ENCODE results near the gene PLB1. TPM values are rescaled to one million over a fixed set of nuclear protein-coding genes. Genes with fewer than 3 reads are reported as not detected.

The PLB1 gene
- total and polyA plus RNA-seq, 8 donors = 0.45 to 18.8 (median 3.4) TPM

GRCh38 chr2:28608500-28609424, 112.9 kb downstream of the PLB1 start:
- no peak for DNase-seq

GRCh38 chr2:28610583-28611201, 114.8 kb downstream of the PLB1 start:
- 51 to 71% (median 68%) methylated on average over 8 of the region's 8 CpGs for WGBS, 5 donors
- H3K4me3 ChIP-seq = no peak overlapping the region

More at GRCh38 chr2:28608500-28609424, 112.9 kb downstream of the PLB1 start:
- Histone ChIP-seq H3K4me3 (no peak overlapping the region), H3K36me3 (no peaks in the 10 kb centered on the region), H3K4me1 (peaks cover under 1 to 44% (median 20%) of the 10 kb centered on the region in 4 donors), H3K27ac (peak overlapping the region in 3 of 5 donors; percentile 62 to 83 (median 64)), H3K27me3 (no peaks in the 10 kb centered on the region), H3K9me3 (no peaks in the 10 kb centered on the region)
- intact Hi-C loops (cut with DNase I; ENCODE audit: low total_unique reads) = no loop called here
- TF ChIP-seq POLR2A (IDR thresholded peaks at IDR 0.05) (no peak), EP300 (IDR thresholded peaks at IDR 0.05) (no peak), POLR2AphosphoS5 (IDR thresholded peaks at IDR 0.05) (no peak), CTCF (IDR thresholded peaks at IDR 0.05) (no peak)
- 83 to 93% (median 89%) methylated on average over 7 of the region's 7 CpGs for WGBS, 5 donors

DNA sequence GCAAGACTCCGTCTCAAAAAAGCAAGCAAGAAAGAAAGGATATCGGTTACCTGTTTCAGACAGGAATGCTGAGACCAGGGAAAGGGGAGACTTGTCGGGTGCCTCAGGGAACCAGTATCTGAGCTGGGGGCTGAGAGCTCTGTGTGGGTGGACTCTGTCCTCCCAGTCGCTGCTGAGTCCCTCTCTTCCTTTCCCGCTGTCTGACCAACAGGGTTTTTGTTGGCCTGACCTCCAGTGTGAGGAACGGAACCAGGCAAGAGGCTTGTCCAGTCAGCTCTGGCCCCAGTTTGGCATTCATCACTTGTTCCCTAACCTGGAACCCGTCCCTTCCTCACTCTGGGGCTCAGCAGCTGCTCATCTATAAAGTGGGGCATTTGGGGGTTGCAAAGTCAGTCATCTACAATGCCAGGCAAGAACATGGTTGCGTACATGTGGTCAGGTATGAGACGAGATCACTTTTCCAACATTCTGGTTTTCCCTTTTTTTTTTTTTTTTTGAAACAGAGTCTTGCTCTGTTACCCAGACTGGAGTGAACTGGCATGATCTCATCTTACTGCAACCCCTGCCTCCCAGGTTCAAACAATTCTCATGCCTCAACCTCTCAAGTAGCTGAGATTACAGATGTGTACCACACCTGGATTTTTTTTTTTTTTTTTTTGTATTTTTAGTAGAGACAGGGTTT, 116.4 kb downstream of the PLB1 start:
- H3K27me3 ChIP-seq = no peaks in the 10 kb centered on the region
- intact Hi-C loops (cut with DNase I; ENCODE audit: low total_unique reads) = no loop called here
- H3K36me3 ChIP-seq = no peaks in the 10 kb centered on the region
- no peak for DNase-seq
- WGBS, 5 donors = 91 to 97% (median 92%) methylated on average over 8 to 9 of the region's 9 CpGs
- no peak overlapping the region for H3K4me3 ChIP-seq
- H3K27ac ChIP-seq = no peak overlapping the region
- no peaks in the 10 kb centered on the region for H3K9me3 ChIP-seq
- no peak for TF ChIP-seq POLR2AphosphoS5 (IDR thresholded peaks at IDR 0.05)
- no peak for TF ChIP-seq EP300 (IDR thresholded peaks at IDR 0.05)
- TF ChIP-seq POLR2A (IDR thresholded peaks at IDR 0.05) = no peak
- peaks cover 0 to 38% (median 15%) of the 10 kb centered on the region in 4 donors for H3K4me1 ChIP-seq

More at GRCh38 chr2:28610583-28611201, 114.8 kb downstream of the PLB1 start:
- peak overlapping the region in 1 of 5 donors; percentile 25 for H3K27ac ChIP-seq
- H3K27me3 ChIP-seq = no peaks in the 10 kb centered on the region
- no peaks in the 10 kb centered on the region for H3K36me3 ChIP-seq
- TF ChIP-seq POLR2A (IDR thresholded peaks at IDR 0.05) = no peak
- TF ChIP-seq EP300 (IDR thresholded peaks at IDR 0.05) = no peak
- TF ChIP-seq POLR2AphosphoS5 (IDR thresholded peaks at IDR 0.05) = peak in 1 of 3 donors; percentile 58
- TF ChIP-seq CTCF (IDR thresholded peaks at IDR 0.05) = no peak
- peaks cover 0 to 39% (median 18%) of the 10 kb centered on the region in 4 donors for H3K4me1 ChIP-seq
- peak in 1 of 2 donors; percentile 56 for DNase-seq
- no peaks in the 10 kb centered on the region for H3K9me3 ChIP-seq
- intact Hi-C loops (cut with DNase I; ENCODE audit: low total_unique reads) = no loop called here

GRCh38 chr2:28613186-28613585, 117.3 kb downstream of the PLB1 start:
- TF ChIP-seq POLR2A (IDR thresholded peaks at IDR 0.05) = no peak
- TF ChIP-seq CTCF (IDR thresholded peaks at IDR 0.05) = no peak
- TF ChIP-seq EP300 (IDR thresholded peaks at IDR 0.05) = no peak
- no peak for TF ChIP-seq POLR2AphosphoS5 (IDR thresholded peaks at IDR 0.05)
- no peaks in the 10 kb centered on the region for H3K9me3 ChIP-seq
- WGBS, 5 donors = 68 to 85% (median 71%) methylated on average over 2 of the region's 2 CpGs

More at GRCh38 chr2:28613186-28613585, 117.3 kb downstream of the PLB1 start:
- intact Hi-C loops (cut with DNase I; ENCODE audit: low total_unique reads) = no loop called here
- Histone ChIP-seq H3K27ac (peak overlapping the region in 2 of 5 donors; percentile 12 to 43), H3K4me3 (no peak overlapping the region), H3K36me3 (no peaks in the 10 kb centered on the region), H3K27me3 (no peaks in the 10 kb centered on the region), H3K4me1 (peaks cover 5 to 47% (median 17%) of the 10 kb centered on the region in 4 donors)
- no peak for DNase-seq

Data from stomach (tissue), 9 donors.